Suprapubic skin (tissue), 4 donors: Measurements from ENCODE around the gene STXBP2.

Source experiments
- POLR2A ChIP-seq, 2 donors: fragments of 450-650 bp; IDR thresholded peaks; one replicate each; pipeline ENCODE4 v1.6.1; 2017; ENCODE audit warnings: antibody characterized with exemption in 2 of 2, mild to moderate bottlenecking in 2 of 2, moderate library complexity in 2 of 2
- POLR2AphosphoS5 ChIP-seq, 3 donors: sonication (generic); formaldehyde crosslinking; IDR thresholded peaks; one replicate each; pipeline ENCODE4 v1.6.1; 2017; ENCODE audit warnings: antibody characterized with exemption in 3 of 3
- TF ChIP-seq, protein P1 (sequence below), 2 donors: fragments of 200-600 bp in 1 of 2; fragments of 450-650 bp in 1 of 2; sonication (generic) in 1 of 2; IDR thresholded peaks; one replicate each; pipeline ENCODE4 v1.5.1; 2016 to 2019; ENCODE audit warnings: antibody characterized with exemption in 2 of 2, mild to moderate bottlenecking in 1 of 2, moderate library complexity in 1 of 2

DNA sequence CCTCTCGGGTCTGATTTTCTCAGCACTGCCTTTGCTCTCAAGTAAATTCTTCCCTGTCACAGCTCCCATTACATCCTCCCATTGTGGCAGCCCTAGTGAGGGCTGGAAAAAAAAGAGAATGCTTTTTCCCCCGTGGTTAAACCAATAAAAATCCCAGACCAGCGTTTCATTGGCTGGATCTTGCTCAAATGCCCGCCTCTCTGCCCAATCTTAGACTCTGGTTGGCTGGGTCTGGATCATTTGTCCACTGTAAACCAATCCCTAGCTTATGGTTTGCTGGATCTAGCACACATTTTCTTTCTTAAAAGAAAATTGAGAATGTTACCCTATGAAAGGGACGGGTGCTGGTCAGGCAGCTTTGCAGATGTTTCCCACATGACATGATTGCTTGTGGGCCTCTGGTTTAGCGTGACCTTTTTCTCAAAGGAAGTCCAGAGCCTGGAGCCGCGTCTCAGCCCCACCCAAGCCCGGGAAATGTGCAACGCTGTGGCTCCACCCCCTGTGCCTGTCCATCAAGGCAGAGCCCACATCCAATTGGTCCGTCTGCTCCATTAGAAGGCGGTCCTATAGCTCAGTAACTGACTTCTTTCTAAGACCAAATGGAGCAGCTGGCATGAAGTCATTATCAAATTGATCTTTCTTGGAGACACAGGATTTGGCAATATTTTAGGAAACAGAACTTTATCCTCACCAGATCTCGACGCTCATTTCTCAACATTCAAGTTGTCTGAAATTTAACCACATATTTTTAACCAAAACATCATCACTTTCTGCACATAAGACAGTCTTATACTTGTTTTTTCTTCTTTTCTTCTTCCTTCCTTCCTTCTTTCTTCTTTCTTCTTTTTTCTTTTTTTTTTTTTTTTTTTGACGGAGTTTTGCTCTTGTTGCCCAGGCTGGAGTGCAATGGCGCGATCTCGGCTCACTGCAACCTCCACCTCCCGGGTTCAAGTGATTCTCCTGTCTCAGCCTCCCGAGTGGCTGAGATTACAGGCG lies 37.4 kb downstream of the STXBP2 start:
- TF ChIP-seq POLR2A (IDR thresholded peaks at IDR 0.05) = no peak
- TF ChIP-seq, protein P1, sequence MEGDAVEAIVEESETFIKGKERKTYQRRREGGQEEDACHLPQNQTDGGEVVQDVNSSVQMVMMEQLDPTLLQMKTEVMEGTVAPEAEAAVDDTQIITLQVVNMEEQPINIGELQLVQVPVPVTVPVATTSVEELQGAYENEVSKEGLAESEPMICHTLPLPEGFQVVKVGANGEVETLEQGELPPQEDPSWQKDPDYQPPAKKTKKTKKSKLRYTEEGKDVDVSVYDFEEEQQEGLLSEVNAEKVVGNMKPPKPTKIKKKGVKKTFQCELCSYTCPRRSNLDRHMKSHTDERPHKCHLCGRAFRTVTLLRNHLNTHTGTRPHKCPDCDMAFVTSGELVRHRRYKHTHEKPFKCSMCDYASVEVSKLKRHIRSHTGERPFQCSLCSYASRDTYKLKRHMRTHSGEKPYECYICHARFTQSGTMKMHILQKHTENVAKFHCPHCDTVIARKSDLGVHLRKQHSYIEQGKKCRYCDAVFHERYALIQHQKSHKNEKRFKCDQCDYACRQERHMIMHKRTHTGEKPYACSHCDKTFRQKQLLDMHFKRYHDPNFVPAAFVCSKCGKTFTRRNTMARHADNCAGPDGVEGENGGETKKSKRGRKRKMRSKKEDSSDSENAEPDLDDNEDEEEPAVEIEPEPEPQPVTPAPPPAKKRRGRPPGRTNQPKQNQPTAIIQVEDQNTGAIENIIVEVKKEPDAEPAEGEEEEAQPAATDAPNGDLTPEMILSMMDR (IDR thresholded peaks at IDR 0.05) = no peak
- TF ChIP-seq POLR2AphosphoS5 (IDR thresholded peaks at IDR 0.05) = no peak
